ENCODE measurements around the gene STKLD1.

STKLD1 gene

DNA sequence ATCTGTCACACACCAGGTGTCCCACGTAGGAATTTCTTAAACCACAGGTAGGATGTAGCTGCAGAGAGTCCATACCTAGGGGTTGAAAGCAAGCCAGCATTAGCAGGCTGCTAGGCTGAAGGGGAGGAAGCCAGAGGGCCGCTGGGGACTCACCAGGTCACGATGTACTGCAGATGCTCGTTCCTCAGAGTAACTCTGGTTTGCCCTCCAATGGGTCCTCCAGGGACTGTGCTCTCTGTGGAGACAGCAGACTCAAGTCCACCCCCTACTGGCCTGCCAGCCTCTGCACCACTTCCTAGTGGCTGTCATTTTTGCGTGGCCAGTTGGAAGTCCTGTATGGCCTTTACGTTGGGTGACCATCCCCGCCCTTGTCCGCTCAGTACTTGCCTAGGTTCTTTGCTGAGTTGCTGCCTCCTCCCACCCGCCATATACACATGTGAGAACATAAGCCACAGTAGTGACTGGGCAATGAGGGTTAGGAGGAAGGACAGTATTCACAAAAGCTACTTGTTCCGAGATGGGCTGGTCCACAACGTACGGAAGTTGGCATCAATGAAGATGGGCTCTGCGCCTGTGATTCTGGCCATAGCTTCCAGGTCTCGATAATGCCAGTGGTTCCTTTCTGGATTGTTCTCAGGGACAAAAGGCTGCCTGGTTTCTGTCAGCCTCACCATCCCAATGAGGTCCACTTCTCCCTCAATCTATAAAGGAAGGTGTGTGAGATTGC is 24.1 kb upstream of the STKLD1 start:
- TF ChIP-seq, protein P1, sequence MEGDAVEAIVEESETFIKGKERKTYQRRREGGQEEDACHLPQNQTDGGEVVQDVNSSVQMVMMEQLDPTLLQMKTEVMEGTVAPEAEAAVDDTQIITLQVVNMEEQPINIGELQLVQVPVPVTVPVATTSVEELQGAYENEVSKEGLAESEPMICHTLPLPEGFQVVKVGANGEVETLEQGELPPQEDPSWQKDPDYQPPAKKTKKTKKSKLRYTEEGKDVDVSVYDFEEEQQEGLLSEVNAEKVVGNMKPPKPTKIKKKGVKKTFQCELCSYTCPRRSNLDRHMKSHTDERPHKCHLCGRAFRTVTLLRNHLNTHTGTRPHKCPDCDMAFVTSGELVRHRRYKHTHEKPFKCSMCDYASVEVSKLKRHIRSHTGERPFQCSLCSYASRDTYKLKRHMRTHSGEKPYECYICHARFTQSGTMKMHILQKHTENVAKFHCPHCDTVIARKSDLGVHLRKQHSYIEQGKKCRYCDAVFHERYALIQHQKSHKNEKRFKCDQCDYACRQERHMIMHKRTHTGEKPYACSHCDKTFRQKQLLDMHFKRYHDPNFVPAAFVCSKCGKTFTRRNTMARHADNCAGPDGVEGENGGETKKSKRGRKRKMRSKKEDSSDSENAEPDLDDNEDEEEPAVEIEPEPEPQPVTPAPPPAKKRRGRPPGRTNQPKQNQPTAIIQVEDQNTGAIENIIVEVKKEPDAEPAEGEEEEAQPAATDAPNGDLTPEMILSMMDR (IDR thresholded peaks at IDR 0.05; ENCODE audit: low read depth, low read length), result peak; percentile 92
- Histone ChIP-seq H3K36me3 (peaks cover 58% of the 10 kb centered on the region), H3K27me3 (ENCODE audit: insufficient read depth, low read depth, severe bottlenecking) (no peaks in the 10 kb centered on the region), H3K9me3 (ENCODE audit: severe bottlenecking) (no peaks in the 10 kb centered on the region), H3K4me3 (ENCODE audit: low read depth, low read length) (no peak overlapping the region), H3K27ac (no peak overlapping the region)
- peak; percentile 80 for DNase-seq

DNA sequence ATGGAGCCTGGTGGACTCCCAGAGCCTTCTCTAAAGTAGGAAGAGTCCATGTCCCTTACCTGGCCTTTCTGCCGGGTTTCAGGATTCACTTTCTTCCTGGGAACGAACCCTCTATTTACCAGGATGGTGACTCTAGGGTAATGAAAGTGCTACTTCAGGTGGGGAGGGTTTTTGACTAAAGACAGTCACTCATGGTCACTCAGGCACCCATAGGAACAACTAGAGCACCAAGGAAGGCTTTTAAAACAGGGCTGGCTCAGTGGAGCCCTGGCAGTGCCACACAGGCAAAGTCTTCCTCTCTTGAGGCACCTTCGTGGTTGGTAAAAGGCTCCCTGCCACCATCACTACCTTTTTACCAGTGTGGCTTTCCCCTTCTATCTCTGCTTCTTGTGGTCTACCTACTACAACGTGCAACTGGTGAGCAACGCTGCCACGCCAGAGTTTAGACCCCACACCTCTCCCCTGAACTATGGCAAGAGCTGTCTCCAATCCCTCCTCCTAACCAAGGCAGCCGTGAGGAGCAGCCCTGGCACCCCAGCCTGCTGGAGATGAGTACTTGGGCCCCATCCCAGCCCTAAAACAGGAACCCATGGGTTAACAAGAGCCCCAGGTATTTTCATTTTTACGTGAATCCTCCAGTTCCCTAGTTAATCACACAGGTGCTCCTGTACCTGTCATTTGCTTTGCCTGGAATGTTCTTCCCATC is 23.4 kb upstream of the STKLD1 start:
- H3K27me3 ChIP-seq (ENCODE audit: insufficient read depth, low read depth, severe bottlenecking), result no peaks in the 10 kb centered on the region
- peak overlapping the region; percentile 63; the same call in 1 of the 2 replicates for H3K27ac ChIP-seq
- H3K4me3 ChIP-seq (ENCODE audit: low read depth, low read length), result no peak overlapping the region
- DNase-seq, result no peak
- peaks cover 62% of the 10 kb centered on the region for H3K36me3 ChIP-seq
- no peaks in the 10 kb centered on the region for H3K9me3 ChIP-seq (ENCODE audit: severe bottlenecking)
- TF ChIP-seq, protein P1 (IDR thresholded peaks at IDR 0.05; ENCODE audit: low read depth, low read length), result no peak

DNA sequence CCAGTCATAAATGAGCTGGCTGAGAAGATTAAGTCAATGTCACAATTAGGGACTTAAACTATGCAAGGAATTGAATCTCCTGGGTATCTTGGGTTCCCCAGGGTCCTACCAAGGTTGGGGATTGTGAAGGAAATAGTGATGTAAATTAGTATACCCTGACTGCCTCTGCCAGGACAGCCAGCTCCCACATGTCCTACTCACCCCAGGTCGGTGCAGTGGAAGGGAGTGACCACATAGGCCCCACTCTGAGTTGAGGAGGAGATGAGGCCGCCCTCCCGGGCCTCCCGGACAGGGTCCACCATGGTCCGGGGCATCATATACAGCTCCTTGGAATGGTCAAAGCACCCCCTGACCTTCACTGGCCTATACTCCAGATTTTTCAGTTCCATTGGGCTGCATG is 22.6 kb upstream of the STKLD1 start:
- Histone ChIP-seq H3K27ac (peak overlapping the region; percentile 63), H3K36me3 (peaks cover 59% of the 10 kb centered on the region), H3K9me3 (ENCODE audit: severe bottlenecking) (no peaks in the 10 kb centered on the region)

DNA sequence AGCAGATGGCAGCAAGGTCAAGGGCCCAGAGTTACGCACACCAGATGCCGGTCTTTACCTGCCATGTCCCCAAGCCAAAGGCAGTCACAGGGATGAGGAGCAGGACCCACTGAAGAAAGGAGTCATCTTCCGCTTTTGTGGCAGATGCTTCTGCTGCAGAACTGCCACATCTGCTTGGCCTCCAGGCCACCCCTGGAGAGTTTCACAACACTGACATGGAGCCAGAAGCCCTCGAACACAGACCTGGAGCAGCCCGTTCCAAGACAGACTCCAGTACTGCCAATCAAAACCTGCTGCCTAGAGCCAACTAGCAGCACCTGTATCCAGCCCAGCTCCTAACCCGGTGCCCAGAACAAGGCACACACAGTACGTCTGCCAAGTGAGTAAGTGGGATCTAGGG is 21.4 kb upstream of the STKLD1 start:
- H3K36me3 ChIP-seq, result peaks cover 55% of the 10 kb centered on the region
- H3K27me3 ChIP-seq (ENCODE audit: insufficient read depth, low read depth, severe bottlenecking), result no peaks in the 10 kb centered on the region
- TF ChIP-seq, protein P1 (IDR thresholded peaks at IDR 0.05; ENCODE audit: low read depth, low read length), result no peak
- no peak overlapping the region for H3K4me3 ChIP-seq (ENCODE audit: low read depth, low read length)
- H3K9me3 ChIP-seq (ENCODE audit: severe bottlenecking), result no peaks in the 10 kb centered on the region
- H3K27ac ChIP-seq, result peak overlapping the region; percentile 63
- DNase-seq, result peak; percentile 34

More for the DNA sequence above, 22.6 kb upstream of the STKLD1 start:
- H3K4me3 ChIP-seq (ENCODE audit: low read depth, low read length), result no peak overlapping the region
- no peaks in the 10 kb centered on the region for H3K27me3 ChIP-seq (ENCODE audit: insufficient read depth, low read depth, severe bottlenecking)
- TF ChIP-seq, protein P1 (IDR thresholded peaks at IDR 0.05; ENCODE audit: low read depth, low read length), result no peak
- DNase-seq, result no peak

DNA sequence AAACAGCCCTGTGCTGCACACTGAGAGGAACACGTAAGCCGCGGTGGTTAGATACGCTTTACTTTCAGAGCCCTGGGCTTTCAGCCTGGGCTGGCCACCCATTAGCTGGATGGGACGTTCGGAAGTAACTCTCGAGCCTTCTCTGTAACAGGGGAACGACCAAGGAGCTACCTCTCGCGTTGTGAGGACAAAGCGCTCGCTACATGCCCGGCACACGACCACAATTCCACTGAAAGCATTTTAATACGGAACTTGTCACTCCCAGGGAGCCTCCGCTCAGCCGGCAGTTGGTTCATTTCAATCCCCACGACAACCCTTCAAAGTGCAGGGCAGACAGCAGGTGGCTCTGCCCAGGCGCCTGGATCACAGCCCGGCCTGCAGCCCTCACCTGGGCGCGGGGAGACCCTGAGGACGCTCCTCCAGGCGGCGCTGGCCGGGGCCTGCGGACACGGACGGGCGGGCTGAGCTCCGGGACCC is 20.2 kb upstream of the STKLD1 start:
- Histone ChIP-seq H3K27me3 (ENCODE audit: insufficient read depth, low read depth, severe bottlenecking) (no peaks in the 10 kb centered on the region), H3K36me3 (peaks cover 52% of the 10 kb centered on the region), H3K27ac (peak overlapping the region; percentile 59), H3K4me3 (ENCODE audit: low read depth, low read length) (peak overlapping the region; percentile 59), H3K9me3 (ENCODE audit: severe bottlenecking) (no peaks in the 10 kb centered on the region)
- TF ChIP-seq, protein P1 (IDR thresholded peaks at IDR 0.05; ENCODE audit: low read depth, low read length), result no peak
- DNase-seq, result no peak

All from WERI-Rb-1 (cell line).